ENCODE data around the gene GABBR2. TPM values are rescaled to one million over a fixed set of nuclear protein-coding genes. Genes with fewer than 3 reads are reported as not detected.

The GABBR2 gene
- total RNA-seq, 1 donor from 2014 or later = not detected

DNA sequence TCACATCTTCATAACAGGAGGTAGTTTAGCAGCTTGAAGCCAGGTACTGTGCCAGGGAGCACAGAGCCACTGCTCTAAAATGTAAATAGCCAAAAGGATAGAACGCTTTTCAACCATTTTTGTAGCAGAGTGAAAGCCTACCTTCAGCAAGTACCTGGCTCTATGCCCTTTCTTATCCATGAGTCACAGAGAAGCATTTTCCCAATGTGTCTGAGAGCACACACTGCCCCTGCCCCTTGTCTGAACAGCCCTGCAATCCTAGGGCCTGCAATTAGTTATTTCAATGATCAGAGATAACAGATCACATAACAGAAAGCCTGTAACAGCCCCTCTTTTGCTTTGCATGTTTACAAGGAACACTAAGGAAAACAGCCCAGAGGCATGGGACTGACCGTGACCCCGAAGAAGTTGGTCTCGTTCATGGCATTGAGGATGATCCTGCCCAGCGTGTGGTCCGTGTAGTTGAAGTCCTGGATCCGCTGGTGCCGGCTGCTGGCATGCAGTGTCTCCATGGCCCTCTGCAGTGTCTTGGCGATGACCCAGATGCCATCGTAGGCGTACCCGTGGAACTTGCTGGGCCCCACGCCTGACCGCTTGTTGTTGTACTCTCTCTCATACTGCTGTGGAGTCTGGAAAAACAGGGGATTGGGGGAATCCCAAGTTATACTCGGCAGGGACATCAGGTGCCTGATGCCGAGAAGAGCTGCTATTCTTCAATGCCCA, 255.0 kb downstream of the GABBR2 start:
- Histone ChIP-seq H3K36me3 (ENCODE audit: control insufficient read depth, insufficient read depth, low read length) (no peaks in the 10 kb centered on the region), H3K27me3 (ENCODE audit: control insufficient read depth, insufficient read depth, low read length) (peaks cover 3% of the 10 kb centered on the region), H3K4me3 (ENCODE audit: low read depth, low read length) (no peak overlapping the region)
- TF ChIP-seq, protein P1, sequence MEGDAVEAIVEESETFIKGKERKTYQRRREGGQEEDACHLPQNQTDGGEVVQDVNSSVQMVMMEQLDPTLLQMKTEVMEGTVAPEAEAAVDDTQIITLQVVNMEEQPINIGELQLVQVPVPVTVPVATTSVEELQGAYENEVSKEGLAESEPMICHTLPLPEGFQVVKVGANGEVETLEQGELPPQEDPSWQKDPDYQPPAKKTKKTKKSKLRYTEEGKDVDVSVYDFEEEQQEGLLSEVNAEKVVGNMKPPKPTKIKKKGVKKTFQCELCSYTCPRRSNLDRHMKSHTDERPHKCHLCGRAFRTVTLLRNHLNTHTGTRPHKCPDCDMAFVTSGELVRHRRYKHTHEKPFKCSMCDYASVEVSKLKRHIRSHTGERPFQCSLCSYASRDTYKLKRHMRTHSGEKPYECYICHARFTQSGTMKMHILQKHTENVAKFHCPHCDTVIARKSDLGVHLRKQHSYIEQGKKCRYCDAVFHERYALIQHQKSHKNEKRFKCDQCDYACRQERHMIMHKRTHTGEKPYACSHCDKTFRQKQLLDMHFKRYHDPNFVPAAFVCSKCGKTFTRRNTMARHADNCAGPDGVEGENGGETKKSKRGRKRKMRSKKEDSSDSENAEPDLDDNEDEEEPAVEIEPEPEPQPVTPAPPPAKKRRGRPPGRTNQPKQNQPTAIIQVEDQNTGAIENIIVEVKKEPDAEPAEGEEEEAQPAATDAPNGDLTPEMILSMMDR (IDR thresholded peaks at IDR 0.05; ENCODE audit: insufficient read depth, low read length, severe bottlenecking) = no peak
- FAIRE-seq (no peak), DNase-seq (ENCODE audit: low read depth) (peak; percentile 61)

DNA sequence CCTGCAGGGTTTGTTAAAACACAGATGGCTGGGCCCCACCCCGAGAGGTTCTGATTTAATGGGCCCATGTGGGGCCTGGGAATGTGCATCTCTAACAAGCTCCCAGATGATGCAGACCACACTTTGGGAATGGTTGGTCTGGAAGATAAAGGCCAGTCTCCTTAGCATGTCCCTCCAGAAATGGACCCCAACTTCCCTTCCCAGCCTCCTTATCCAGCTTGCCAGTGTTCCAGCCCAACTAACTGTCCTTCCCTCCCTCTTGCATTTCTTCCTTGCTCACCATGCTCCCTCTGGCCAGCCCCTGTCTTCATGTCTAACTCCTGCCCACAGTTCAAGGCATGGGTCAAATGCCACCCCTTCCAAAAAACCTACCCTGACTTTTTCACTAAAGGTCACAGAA, 257.2 kb downstream of the GABBR2 start:
- H3K4me3 ChIP-seq (ENCODE audit: low read depth, low read length) = no peak overlapping the region
- H3K27me3 ChIP-seq (ENCODE audit: control insufficient read depth, insufficient read depth, low read length) = peaks cover 3% of the 10 kb centered on the region
- no peaks in the 10 kb centered on the region for H3K36me3 ChIP-seq (ENCODE audit: control insufficient read depth, insufficient read depth, low read length)
- no peak for FAIRE-seq
- TF ChIP-seq, protein P1 (IDR thresholded peaks at IDR 0.05; ENCODE audit: insufficient read depth, low read length, severe bottlenecking) = no peak
- no peak for DNase-seq (ENCODE audit: low read depth)

DNA sequence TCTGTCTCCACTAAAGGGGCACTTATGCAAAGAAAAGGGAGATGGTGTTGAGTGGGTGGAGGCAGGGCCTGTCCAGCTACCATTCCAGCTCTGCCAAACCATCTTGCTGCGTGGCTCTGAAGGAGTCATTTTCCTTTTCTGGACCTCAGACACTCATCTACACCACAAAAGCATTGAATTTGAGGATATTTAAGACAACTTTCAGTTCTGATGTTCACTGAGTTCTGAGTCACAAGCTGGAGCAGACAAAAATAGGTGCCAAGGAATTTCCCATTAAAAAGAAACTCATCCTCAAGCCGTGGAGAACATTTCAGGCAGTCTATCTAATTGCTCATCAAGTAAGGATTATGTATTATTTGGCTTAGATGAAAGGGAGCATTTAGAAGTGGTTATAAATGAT, 258.2 kb downstream of the GABBR2 start:
- FAIRE-seq (peak; percentile 79), DNase-seq (ENCODE audit: low read depth) (peak; percentile 10)
- Histone ChIP-seq H3K4me3 (ENCODE audit: low read depth, low read length) (no peak overlapping the region), H3K36me3 (ENCODE audit: control insufficient read depth, insufficient read depth, low read length) (no peaks in the 10 kb centered on the region), H3K27me3 (ENCODE audit: control insufficient read depth, insufficient read depth, low read length) (peaks cover 3% of the 10 kb centered on the region)
- TF ChIP-seq, protein P1 (IDR thresholded peaks at IDR 0.05; ENCODE audit: insufficient read depth, low read length, severe bottlenecking) = no peak

DNA sequence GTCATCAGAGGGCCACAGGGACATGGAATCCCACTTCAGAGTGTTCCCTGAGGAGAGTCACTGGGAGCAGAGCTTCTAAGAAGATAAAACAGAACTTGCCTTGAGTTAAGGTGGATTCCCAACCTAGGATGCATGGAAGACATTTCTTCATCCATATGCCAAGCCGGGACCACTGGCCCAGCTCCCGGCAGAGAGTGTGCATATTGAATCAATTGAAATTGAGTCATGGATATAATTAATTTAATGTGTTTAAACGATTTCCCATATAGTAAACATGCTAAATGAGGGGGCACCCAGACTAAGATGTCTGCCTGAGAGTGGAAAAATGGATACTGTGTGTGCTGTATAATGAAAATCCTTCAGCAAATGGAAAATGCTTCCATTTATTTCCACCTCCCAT, 258.9 kb downstream of the GABBR2 start:
- H3K27me3 ChIP-seq (ENCODE audit: control insufficient read depth, insufficient read depth, low read length) = peaks cover 3% of the 10 kb centered on the region
- no peak for DNase-seq (ENCODE audit: low read depth)
- TF ChIP-seq, protein P1 (IDR thresholded peaks at IDR 0.05; ENCODE audit: insufficient read depth, low read length, severe bottlenecking) = no peak
- no peak for FAIRE-seq
- H3K36me3 ChIP-seq (ENCODE audit: control insufficient read depth, insufficient read depth, low read length) = no peaks in the 10 kb centered on the region
- no peak overlapping the region for H3K4me3 ChIP-seq (ENCODE audit: low read depth, low read length)

DNA sequence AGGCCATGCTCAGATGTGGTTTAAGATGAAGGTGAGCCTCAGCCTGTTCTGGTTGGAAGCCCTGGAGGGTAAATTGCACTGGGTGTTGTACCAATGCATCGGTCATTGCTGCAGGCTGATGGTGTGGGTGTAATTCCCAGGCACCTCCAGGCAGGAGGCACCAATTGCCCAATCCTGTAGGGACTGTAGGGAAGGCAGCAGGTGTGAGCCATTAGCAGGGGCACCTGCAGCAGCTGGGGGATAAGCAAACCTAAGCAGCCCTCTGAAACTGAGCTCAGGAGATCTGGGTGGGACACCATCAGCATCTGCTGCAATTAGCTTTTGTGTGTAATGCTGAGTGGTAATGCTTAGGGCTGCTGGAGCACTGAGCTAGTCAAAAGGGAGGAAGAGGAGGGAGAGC, 263.2 kb downstream of the GABBR2 start:
- Histone ChIP-seq H3K27me3 (ENCODE audit: control insufficient read depth, insufficient read depth, low read length) (peaks cover 4% of the 10 kb centered on the region), H3K36me3 (ENCODE audit: control insufficient read depth, insufficient read depth, low read length) (no peaks in the 10 kb centered on the region), H3K4me3 (ENCODE audit: low read depth, low read length) (no peak overlapping the region)
- FAIRE-seq (peak; percentile 55), DNase-seq (ENCODE audit: low read depth) (no peak)
- TF ChIP-seq, protein P1 (IDR thresholded peaks at IDR 0.05; ENCODE audit: insufficient read depth, low read length, severe bottlenecking) = no peak

DNA sequence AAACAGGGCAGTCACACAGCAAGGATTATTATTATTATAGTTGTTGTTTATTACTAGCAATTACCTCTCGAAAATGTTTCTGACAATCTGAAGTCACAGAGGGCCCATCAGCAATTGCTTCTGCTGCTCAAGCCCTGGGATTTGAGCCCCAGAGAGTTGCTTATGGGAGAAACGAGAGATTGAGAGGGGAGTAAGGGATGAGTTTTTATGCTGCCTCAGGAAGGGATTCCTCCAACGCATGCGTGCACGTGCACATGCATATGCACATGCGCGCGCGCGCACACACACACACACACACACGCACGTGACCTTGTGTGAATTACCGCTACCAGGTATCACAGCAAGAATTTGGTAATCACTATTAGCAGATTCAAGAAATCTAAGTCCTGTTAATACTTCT, 264.1 kb downstream of the GABBR2 start:
- no peak for DNase-seq (ENCODE audit: low read depth)
- FAIRE-seq = no peak
- Histone ChIP-seq H3K36me3 (ENCODE audit: control insufficient read depth, insufficient read depth, low read length) (no peaks in the 10 kb centered on the region), H3K27me3 (ENCODE audit: control insufficient read depth, insufficient read depth, low read length) (peaks cover 5% of the 10 kb centered on the region), H3K4me3 (ENCODE audit: low read depth, low read length) (no peak overlapping the region)
- TF ChIP-seq, protein P1 (IDR thresholded peaks at IDR 0.05; ENCODE audit: insufficient read depth, low read length, severe bottlenecking) = no peak

All from bronchial epithelial cell (primary cell).